ENCODE measurements around the gene KIF1B.

The KIF1B gene

DNA sequence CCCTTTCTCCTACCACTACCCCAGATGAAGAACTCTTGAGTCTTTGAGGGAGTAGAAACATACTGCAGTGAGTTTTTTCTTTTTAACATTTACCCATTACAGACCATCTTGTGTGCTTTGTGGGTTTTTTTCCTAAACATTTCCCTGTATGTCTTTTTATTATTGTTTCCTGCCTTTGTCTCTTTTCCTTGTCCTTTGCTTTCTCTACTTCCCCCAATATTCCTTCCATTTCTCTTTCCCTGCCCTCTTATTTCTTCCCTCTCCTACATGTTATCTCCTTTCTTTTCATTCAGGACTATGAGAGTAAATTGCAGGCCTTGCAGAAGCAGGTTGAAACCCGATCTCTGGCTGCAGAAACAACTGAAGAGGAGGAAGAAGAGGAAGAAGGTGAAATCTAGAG is 109.4 kb downstream of the KIF1B start:
- no peaks in the 10 kb centered on the region for H3K4me1 ChIP-seq (ENCODE audit: low read depth, poor library complexity, severe bottlenecking)
- H3K27me3 ChIP-seq (ENCODE audit: insufficient read depth, low read depth): no peaks in the 10 kb centered on the region
- no peak overlapping the region for H3K9ac ChIP-seq
- no peaks in the 10 kb centered on the region for H4K20me1 ChIP-seq (ENCODE audit: insufficient read depth)
- no peaks in the 10 kb centered on the region for H3K36me3 ChIP-seq (ENCODE audit: insufficient read depth)
- TF ChIP-seq, protein P1, sequence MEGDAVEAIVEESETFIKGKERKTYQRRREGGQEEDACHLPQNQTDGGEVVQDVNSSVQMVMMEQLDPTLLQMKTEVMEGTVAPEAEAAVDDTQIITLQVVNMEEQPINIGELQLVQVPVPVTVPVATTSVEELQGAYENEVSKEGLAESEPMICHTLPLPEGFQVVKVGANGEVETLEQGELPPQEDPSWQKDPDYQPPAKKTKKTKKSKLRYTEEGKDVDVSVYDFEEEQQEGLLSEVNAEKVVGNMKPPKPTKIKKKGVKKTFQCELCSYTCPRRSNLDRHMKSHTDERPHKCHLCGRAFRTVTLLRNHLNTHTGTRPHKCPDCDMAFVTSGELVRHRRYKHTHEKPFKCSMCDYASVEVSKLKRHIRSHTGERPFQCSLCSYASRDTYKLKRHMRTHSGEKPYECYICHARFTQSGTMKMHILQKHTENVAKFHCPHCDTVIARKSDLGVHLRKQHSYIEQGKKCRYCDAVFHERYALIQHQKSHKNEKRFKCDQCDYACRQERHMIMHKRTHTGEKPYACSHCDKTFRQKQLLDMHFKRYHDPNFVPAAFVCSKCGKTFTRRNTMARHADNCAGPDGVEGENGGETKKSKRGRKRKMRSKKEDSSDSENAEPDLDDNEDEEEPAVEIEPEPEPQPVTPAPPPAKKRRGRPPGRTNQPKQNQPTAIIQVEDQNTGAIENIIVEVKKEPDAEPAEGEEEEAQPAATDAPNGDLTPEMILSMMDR (conservative IDR thresholded peaks at IDR 0.05; ENCODE audit: low read depth, low read length): no peak
- no peak overlapping the region for H2AFZ ChIP-seq (ENCODE audit: low read depth)
- no peak overlapping the region for H3K4me2 ChIP-seq
- no peak overlapping the region for H3K4me3 ChIP-seq (IDR thresholded peaks at IDR 0.05; ENCODE audit: insufficient read depth, low read depth, low read length)
- no peaks in the 10 kb centered on the region for H3K79me2 ChIP-seq (ENCODE audit: insufficient read depth, low read depth)
- no peak overlapping the region for H3K27ac ChIP-seq

DNA sequence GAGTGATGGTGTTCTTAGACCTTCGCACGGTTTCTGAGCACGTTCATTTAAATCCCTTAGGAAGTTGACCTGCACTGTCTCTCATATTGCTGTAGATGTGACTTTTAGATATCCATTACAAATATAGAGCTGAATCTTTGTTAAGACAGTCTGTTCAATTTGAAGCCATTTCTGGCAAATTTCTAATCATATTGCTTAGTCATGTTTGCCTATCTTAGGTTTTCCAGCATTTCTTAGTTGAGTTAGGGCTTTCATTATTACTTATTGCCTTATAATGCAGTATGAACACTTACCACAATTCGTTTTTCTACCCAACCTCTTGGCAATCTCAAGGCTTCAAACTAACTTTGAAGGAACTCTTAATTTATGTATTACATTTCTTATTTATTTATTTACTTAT is 110.0 kb downstream of the KIF1B start:
- Histone ChIP-seq H3K4me2 (no peak overlapping the region), H3K27ac (no peak overlapping the region)
- TF ChIP-seq, protein P1 (conservative IDR thresholded peaks at IDR 0.05; ENCODE audit: low read depth, low read length): no peak

DNA sequence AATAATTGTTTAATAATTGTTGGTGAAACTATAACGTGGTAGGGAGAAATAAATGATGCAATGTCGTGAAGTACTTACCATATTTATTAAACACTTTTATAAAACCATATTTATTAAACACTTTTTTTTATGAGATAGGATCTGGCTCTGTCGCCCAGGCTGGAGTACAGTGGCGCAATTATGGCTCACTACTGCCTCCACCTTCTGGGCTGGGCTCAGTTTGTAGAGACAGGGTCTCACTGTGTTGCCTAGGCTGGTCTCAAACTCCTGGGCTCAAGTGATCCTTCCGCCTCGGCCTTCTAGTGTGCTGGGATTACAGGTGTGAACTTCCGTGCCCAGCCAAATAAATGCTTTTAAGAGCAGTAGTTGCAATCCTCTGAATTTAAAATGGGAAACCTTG is 112.5 kb downstream of the KIF1B start:
- Histone ChIP-seq H3K79me2 (ENCODE audit: insufficient read depth, low read depth) (no peaks in the 10 kb centered on the region), H3K4me1 (ENCODE audit: low read depth, poor library complexity, severe bottlenecking) (no peaks in the 10 kb centered on the region), H3K27me3 (ENCODE audit: insufficient read depth, low read depth) (no peaks in the 10 kb centered on the region), H3K36me3 (ENCODE audit: insufficient read depth) (no peaks in the 10 kb centered on the region), H3K9ac (no peak overlapping the region), H3K27ac (no peak overlapping the region), H3K4me3 (IDR thresholded peaks at IDR 0.05; ENCODE audit: insufficient read depth, low read depth, low read length) (no peak overlapping the region), H3K4me2 (no peak overlapping the region), H2AFZ (ENCODE audit: low read depth) (no peak overlapping the region), H4K20me1 (ENCODE audit: insufficient read depth) (no peaks in the 10 kb centered on the region)
- TF ChIP-seq, protein P1 (conservative IDR thresholded peaks at IDR 0.05; ENCODE audit: low read depth, low read length): no peak

More for the DNA sequence above, 110.0 kb downstream of the KIF1B start:
- no peaks in the 10 kb centered on the region for H3K4me1 ChIP-seq (ENCODE audit: low read depth, poor library complexity, severe bottlenecking)
- H4K20me1 ChIP-seq (ENCODE audit: insufficient read depth): no peaks in the 10 kb centered on the region
- H3K4me3 ChIP-seq (IDR thresholded peaks at IDR 0.05; ENCODE audit: insufficient read depth, low read depth, low read length): no peak overlapping the region
- H3K9ac ChIP-seq: no peak overlapping the region
- no peaks in the 10 kb centered on the region for H3K27me3 ChIP-seq (ENCODE audit: insufficient read depth, low read depth)
- no peak overlapping the region for H2AFZ ChIP-seq (ENCODE audit: low read depth)
- H3K36me3 ChIP-seq (ENCODE audit: insufficient read depth): no peaks in the 10 kb centered on the region
- no peaks in the 10 kb centered on the region for H3K79me2 ChIP-seq (ENCODE audit: insufficient read depth, low read depth)

DNA sequence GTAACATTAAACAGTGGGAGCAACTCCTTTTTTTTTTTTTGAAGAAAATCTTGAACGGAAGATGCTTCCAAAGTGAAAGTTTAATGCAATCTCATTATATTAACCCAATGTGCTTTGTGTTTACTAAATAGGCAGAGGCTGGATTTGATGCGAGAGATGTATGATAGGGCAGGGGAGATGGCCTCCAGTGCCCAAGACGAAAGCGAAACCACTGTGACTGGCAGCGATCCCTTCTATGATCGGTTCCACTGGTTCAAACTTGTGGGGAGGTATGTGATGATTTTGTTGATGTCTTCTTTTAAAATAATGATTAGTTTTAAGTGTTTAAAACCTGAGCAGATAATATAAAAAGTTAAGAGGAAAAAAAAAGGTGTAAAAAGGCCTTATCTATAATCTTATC is 114.3 kb downstream of the KIF1B start:
- H2AFZ ChIP-seq (ENCODE audit: low read depth): no peak overlapping the region
- no peak overlapping the region for H3K4me3 ChIP-seq (IDR thresholded peaks at IDR 0.05; ENCODE audit: insufficient read depth, low read depth, low read length)
- TF ChIP-seq, protein P1 (conservative IDR thresholded peaks at IDR 0.05; ENCODE audit: low read depth, low read length): no peak
- no peaks in the 10 kb centered on the region for H3K27me3 ChIP-seq (ENCODE audit: insufficient read depth, low read depth)
- H3K36me3 ChIP-seq (ENCODE audit: insufficient read depth): no peaks in the 10 kb centered on the region
- no peaks in the 10 kb centered on the region for H3K79me2 ChIP-seq (ENCODE audit: insufficient read depth, low read depth)
- no peak overlapping the region for H3K4me2 ChIP-seq
- no peak overlapping the region for H3K27ac ChIP-seq
- no peak overlapping the region for H3K9ac ChIP-seq
- H4K20me1 ChIP-seq (ENCODE audit: insufficient read depth): no peaks in the 10 kb centered on the region
- no peaks in the 10 kb centered on the region for H3K4me1 ChIP-seq (ENCODE audit: low read depth, poor library complexity, severe bottlenecking)

Measured in KMS-11 (cell line).